ENCODE measurements around the gene ROBO1.
"Not testable (repeated sequence)": the region's sequence is repeated elsewhere in the genome, so short reads cannot be mapped to it uniquely, and the experiment has no call there.

ROBO1 gene

GRCh38 chr3:78757731-78758130 is 1010.1 kb downstream of the ROBO1 start:
- DNase-seq, result peak; percentile 19

GRCh38 chr3:78754066-78754743 is 1013.6 kb downstream of the ROBO1 start:
- no peak for DNase-seq

GRCh38 chr3:78751266-78751665 is 1016.5 kb downstream of the ROBO1 start:
- no peak for DNase-seq

GRCh38 chr3:78750291-78750690 is 1017.5 kb downstream of the ROBO1 start:
- DNase-seq, result not testable (repeated sequence)

- no peak for DNase-seq
These were observed 1018.7 kb downstream of the ROBO1 start for GRCh38 chr3:78749056-78749455.

GRCh38 chr3:78745847-78746246 is 1022.0 kb downstream of the ROBO1 start:
- DNase-seq, result no peak

GRCh38 chr3:78742491-78742890 is 1025.3 kb downstream of the ROBO1 start:
- no peak for DNase-seq

GRCh38 chr3:78742041-78742440 is 1025.8 kb downstream of the ROBO1 start:
- no peak for DNase-seq

- no peak for DNase-seq
These were observed 1026.6 kb downstream of the ROBO1 start for GRCh38 chr3:78741066-78741645.

- DNase-seq, result no peak
These were observed 1029.0 kb downstream of the ROBO1 start for GRCh38 chr3:78738833-78739232.

GRCh38 chr3:78737988-78738387 is 1029.8 kb downstream of the ROBO1 start:
- peak; percentile 48 for DNase-seq

- no peak for DNase-seq
These were observed 1030.9 kb downstream of the ROBO1 start for GRCh38 chr3:78736863-78737262.

- peak; percentile 76 for DNase-seq
These were observed 1033.7 kb downstream of the ROBO1 start for GRCh38 chr3:78734048-78734637.

- no peak for DNase-seq
These were observed 1034.9 kb downstream of the ROBO1 start for GRCh38 chr3:78732893-78733292.

- DNase-seq, result no peak
These were observed 1035.3 kb downstream of the ROBO1 start for GRCh38 chr3:78732471-78732870.

GRCh38 chr3:78729946-78730345 is 1037.9 kb downstream of the ROBO1 start:
- DNase-seq, result no peak

- DNase-seq, result peak; percentile 95
These were observed 1039.2 kb downstream of the ROBO1 start for GRCh38 chr3:78728406-78729145.

- DNase-seq, result peak; percentile 17
These were observed 1041.3 kb downstream of the ROBO1 start for GRCh38 chr3:78726545-78726944.

GRCh38 chr3:78725703-78726246 is 1042.0 kb downstream of the ROBO1 start:
- DNase-seq, result no peak

- DNase-seq, result no peak
These were observed 1042.9 kb downstream of the ROBO1 start for GRCh38 chr3:78724859-78725258.

GRCh38 chr3:78724364-78724763 is 1043.4 kb downstream of the ROBO1 start:
- not testable (repeated sequence) for DNase-seq

GRCh38 chr3:78721771-78722543 is 1045.8 kb downstream of the ROBO1 start:
- DNase-seq, result no peak

GRCh38 chr3:78718707-78719106 is 1049.1 kb downstream of the ROBO1 start:
- DNase-seq, result no peak

All from NCI-H1105 treated with DMSO at 0.1 percent for 48 hours (cell line).